Measurements from ENCODE around the gene APBB2.

The APBB2 gene

GRCh38 chr4:40858962-40859361, 355.4 kb downstream of the APBB2 start:
- Histone ChIP-seq H3K27me3 (ENCODE audit: insufficient read depth, low read depth) (no peaks in the 10 kb centered on the region), H4K20me1 (ENCODE audit: insufficient read depth) (no peaks in the 10 kb centered on the region), H2AFZ (ENCODE audit: low read depth) (no peak overlapping the region), H3K9ac (no peak overlapping the region), H3K4me2 (no peak overlapping the region), H3K79me2 (ENCODE audit: insufficient read depth, low read depth) (no peaks in the 10 kb centered on the region), H3K4me3 (IDR thresholded peaks at IDR 0.05; ENCODE audit: insufficient read depth, low read depth, low read length) (no peak overlapping the region), H3K27ac (no peak overlapping the region), H3K36me3 (ENCODE audit: insufficient read depth) (no peaks in the 10 kb centered on the region), H3K4me1 (ENCODE audit: low read depth, poor library complexity, severe bottlenecking) (no peaks in the 10 kb centered on the region)
- TF ChIP-seq CTCF (conservative IDR thresholded peaks at IDR 0.05; ENCODE audit: low read depth, low read length), result no peak

GRCh38 chr4:40857956-40858355, 356.4 kb downstream of the APBB2 start:
- no peaks in the 10 kb centered on the region for H3K36me3 ChIP-seq (ENCODE audit: insufficient read depth)
- H3K4me3 ChIP-seq (IDR thresholded peaks at IDR 0.05; ENCODE audit: insufficient read depth, low read depth, low read length), result no peak overlapping the region
- no peak overlapping the region for H3K27ac ChIP-seq
- no peaks in the 10 kb centered on the region for H3K4me1 ChIP-seq (ENCODE audit: low read depth, poor library complexity, severe bottlenecking)
- no peak overlapping the region for H3K4me2 ChIP-seq
- no peaks in the 10 kb centered on the region for H4K20me1 ChIP-seq (ENCODE audit: insufficient read depth)
- TF ChIP-seq CTCF (conservative IDR thresholded peaks at IDR 0.05; ENCODE audit: low read depth, low read length), result no peak
- H3K27me3 ChIP-seq (ENCODE audit: insufficient read depth, low read depth), result no peaks in the 10 kb centered on the region
- H3K9ac ChIP-seq, result no peak overlapping the region
- no peak overlapping the region for H2AFZ ChIP-seq (ENCODE audit: low read depth)
- H3K79me2 ChIP-seq (ENCODE audit: insufficient read depth, low read depth), result no peaks in the 10 kb centered on the region

- Histone ChIP-seq H2AFZ (ENCODE audit: low read depth) (peak overlapping the region; percentile 41; the same call in 1 of the 2 replicates), H4K20me1 (ENCODE audit: insufficient read depth) (no peaks in the 10 kb centered on the region), H3K36me3 (ENCODE audit: insufficient read depth) (no peaks in the 10 kb centered on the region), H3K4me1 (ENCODE audit: low read depth, poor library complexity, severe bottlenecking) (no peaks in the 10 kb centered on the region), H3K27me3 (ENCODE audit: insufficient read depth, low read depth) (no peaks in the 10 kb centered on the region), H3K4me2 (peak overlapping the region; percentile 21; the same call in 1 of the 2 replicates), H3K79me2 (ENCODE audit: insufficient read depth, low read depth) (no peaks in the 10 kb centered on the region), H3K27ac (no peak overlapping the region), H3K9ac (no peak overlapping the region), H3K4me3 (IDR thresholded peaks at IDR 0.05; ENCODE audit: insufficient read depth, low read depth, low read length) (no peak overlapping the region)
- TF ChIP-seq CTCF (conservative IDR thresholded peaks at IDR 0.05; ENCODE audit: low read depth, low read length), result no peak
Measured at GRCh38 chr4:40856840-40857362, 357.4 kb downstream of the APBB2 start.

GRCh38 chr4:40856277-40856839, 358.0 kb downstream of the APBB2 start:
- no peaks in the 10 kb centered on the region for H3K4me1 ChIP-seq (ENCODE audit: low read depth, poor library complexity, severe bottlenecking)
- TF ChIP-seq CTCF (conservative IDR thresholded peaks at IDR 0.05; ENCODE audit: low read depth, low read length), result no peak
- H3K79me2 ChIP-seq (ENCODE audit: insufficient read depth, low read depth), result no peaks in the 10 kb centered on the region
- H3K36me3 ChIP-seq (ENCODE audit: insufficient read depth), result no peaks in the 10 kb centered on the region
- H3K27me3 ChIP-seq (ENCODE audit: insufficient read depth, low read depth), result no peaks in the 10 kb centered on the region
- H2AFZ ChIP-seq (ENCODE audit: low read depth), result peak overlapping the region; percentile 41; the same call in 1 of the 2 replicates
- no peak overlapping the region for H3K9ac ChIP-seq
- H3K4me2 ChIP-seq, result peak overlapping the region; percentile 21; the same call in 1 of the 2 replicates
- H4K20me1 ChIP-seq (ENCODE audit: insufficient read depth), result no peaks in the 10 kb centered on the region
- no peak overlapping the region for H3K4me3 ChIP-seq (IDR thresholded peaks at IDR 0.05; ENCODE audit: insufficient read depth, low read depth, low read length)
- no peak overlapping the region for H3K27ac ChIP-seq

Data from KMS-11 (cell line).